Liver (tissue), 3 donors: ENCODE data around the gene MYO18A.

ENCODE experiments used
- EGR1 ChIP-seq, 2 donors: IDR thresholded peaks; 2 replicates each; pipeline ENCODE4 v1.6.1; 2016 to 2018; ENCODE audit warnings: antibody characterized with exemption in 2 of 2, low read depth in 2 of 2
- JUND ChIP-seq, 2 donors: IDR thresholded peaks; 2 replicates each; pipeline ENCODE4 v1.6.1; 2016; ENCODE audit warnings: antibody characterized with exemption in 2 of 2
- RAD21 ChIP-seq, 2 donors: IDR thresholded peaks; 2 replicates each; pipeline ENCODE4 v1.6.1; 2016; ENCODE audit warnings: antibody characterized with exemption in 2 of 2, mild to moderate bottlenecking in 2 of 2
- SP1 ChIP-seq: IDR thresholded peaks from 2 replicates; pipeline ENCODE4 v1.6.1; 2018; ENCODE audit warnings: antibody characterized with exemption, mild to moderate bottlenecking
- TAF1 ChIP-seq: conservative IDR thresholded peaks from 2 replicates; pipeline ENCODE4 v1.6.1; 2016; ENCODE audit warnings: antibody characterized with exemption, mild to moderate bottlenecking
- YY1 ChIP-seq: IDR thresholded peaks from 2 replicates; pipeline ENCODE4 v1.6.1; 2016; ENCODE audit warnings: antibody characterized with exemption, mild to moderate bottlenecking
- TF ChIP-seq, protein P1 (sequence below): fragments of 150-350 bp; IDR thresholded peaks from 2 replicates; pipeline ENCODE4 v1.5.1; 2017; ENCODE audit warnings: improper control_type of control experiment, low read depth, low read length; ENCODE audit not compliant: missing input control
- TF ChIP-seq, protein P2 (sequence below): IDR thresholded peaks from 2 replicates; pipeline ENCODE4 v1.6.1; 2016; ENCODE audit warnings: antibody characterized with exemption
- TF ChIP-seq, protein P3 (sequence below): IDR thresholded peaks from 2 replicates; pipeline ENCODE4 v1.6.1; 2016; ENCODE audit warnings: antibody characterized with exemption
- TF ChIP-seq, protein P4 (sequence below): IDR thresholded peaks from 2 replicates; pipeline ENCODE4 v1.6.1; 2016; ENCODE audit warnings: antibody characterized with exemption, mild to moderate bottlenecking
- TF ChIP-seq, protein P5 (sequence below): IDR thresholded peaks from 2 replicates; pipeline ENCODE4 v1.6.1; 2016; ENCODE audit warnings: antibody characterized with exemption
- donor health status: healthy.
- donor health status: healthy.

DNA sequence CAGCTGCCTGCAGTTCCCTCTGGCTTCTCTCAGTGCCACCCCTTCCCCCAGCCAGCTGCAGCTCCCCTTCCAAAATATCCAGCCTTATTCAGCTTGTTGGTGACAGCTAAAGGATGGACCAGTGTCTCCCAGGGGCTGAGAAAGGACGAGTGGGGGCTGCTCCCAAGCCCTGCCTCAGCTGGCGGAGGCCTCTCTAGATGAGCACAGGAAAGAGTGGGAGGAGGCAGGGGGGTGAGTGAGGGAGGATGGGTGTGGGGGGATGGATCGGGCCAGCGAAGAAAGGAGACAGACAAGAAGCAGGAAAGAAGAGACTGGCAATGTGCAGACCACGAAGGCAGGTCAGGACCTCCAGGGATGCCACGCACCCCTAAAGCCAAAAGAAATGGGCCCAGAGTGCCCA is 119.7 kb downstream of the MYO18A start:
- TF ChIP-seq JUND (IDR thresholded peaks at IDR 0.05) (no peak), YY1 (no peak), SP1 (no peak), RAD21 (IDR thresholded peaks at IDR 0.05) (no peak), TAF1 (no peak), EGR1 (IDR thresholded peaks at IDR 0.05; ENCODE audit: low read depth in 2 of 2) (no peak)
- TF ChIP-seq, protein P1, sequence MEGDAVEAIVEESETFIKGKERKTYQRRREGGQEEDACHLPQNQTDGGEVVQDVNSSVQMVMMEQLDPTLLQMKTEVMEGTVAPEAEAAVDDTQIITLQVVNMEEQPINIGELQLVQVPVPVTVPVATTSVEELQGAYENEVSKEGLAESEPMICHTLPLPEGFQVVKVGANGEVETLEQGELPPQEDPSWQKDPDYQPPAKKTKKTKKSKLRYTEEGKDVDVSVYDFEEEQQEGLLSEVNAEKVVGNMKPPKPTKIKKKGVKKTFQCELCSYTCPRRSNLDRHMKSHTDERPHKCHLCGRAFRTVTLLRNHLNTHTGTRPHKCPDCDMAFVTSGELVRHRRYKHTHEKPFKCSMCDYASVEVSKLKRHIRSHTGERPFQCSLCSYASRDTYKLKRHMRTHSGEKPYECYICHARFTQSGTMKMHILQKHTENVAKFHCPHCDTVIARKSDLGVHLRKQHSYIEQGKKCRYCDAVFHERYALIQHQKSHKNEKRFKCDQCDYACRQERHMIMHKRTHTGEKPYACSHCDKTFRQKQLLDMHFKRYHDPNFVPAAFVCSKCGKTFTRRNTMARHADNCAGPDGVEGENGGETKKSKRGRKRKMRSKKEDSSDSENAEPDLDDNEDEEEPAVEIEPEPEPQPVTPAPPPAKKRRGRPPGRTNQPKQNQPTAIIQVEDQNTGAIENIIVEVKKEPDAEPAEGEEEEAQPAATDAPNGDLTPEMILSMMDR = no peak
- TF ChIP-seq, protein P2, sequence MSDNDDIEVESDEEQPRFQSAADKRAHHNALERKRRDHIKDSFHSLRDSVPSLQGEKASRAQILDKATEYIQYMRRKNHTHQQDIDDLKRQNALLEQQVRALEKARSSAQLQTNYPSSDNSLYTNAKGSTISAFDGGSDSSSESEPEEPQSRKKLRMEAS = no peak
- TF ChIP-seq, protein P3, sequence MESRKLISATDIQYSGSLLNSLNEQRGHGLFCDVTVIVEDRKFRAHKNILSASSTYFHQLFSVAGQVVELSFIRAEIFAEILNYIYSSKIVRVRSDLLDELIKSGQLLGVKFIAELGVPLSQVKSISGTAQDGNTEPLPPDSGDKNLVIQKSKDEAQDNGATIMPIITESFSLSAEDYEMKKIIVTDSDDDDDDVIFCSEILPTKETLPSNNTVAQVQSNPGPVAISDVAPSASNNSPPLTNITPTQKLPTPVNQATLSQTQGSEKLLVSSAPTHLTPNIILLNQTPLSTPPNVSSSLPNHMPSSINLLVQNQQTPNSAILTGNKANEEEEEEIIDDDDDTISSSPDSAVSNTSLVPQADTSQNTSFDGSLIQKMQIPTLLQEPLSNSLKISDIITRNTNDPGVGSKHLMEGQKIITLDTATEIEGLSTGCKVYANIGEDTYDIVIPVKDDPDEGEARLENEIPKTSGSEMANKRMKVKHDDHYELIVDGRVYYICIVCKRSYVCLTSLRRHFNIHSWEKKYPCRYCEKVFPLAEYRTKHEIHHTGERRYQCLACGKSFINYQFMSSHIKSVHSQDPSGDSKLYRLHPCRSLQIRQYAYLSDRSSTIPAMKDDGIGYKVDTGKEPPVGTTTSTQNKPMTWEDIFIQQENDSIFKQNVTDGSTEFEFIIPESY = no peak
- TF ChIP-seq, protein P4, sequence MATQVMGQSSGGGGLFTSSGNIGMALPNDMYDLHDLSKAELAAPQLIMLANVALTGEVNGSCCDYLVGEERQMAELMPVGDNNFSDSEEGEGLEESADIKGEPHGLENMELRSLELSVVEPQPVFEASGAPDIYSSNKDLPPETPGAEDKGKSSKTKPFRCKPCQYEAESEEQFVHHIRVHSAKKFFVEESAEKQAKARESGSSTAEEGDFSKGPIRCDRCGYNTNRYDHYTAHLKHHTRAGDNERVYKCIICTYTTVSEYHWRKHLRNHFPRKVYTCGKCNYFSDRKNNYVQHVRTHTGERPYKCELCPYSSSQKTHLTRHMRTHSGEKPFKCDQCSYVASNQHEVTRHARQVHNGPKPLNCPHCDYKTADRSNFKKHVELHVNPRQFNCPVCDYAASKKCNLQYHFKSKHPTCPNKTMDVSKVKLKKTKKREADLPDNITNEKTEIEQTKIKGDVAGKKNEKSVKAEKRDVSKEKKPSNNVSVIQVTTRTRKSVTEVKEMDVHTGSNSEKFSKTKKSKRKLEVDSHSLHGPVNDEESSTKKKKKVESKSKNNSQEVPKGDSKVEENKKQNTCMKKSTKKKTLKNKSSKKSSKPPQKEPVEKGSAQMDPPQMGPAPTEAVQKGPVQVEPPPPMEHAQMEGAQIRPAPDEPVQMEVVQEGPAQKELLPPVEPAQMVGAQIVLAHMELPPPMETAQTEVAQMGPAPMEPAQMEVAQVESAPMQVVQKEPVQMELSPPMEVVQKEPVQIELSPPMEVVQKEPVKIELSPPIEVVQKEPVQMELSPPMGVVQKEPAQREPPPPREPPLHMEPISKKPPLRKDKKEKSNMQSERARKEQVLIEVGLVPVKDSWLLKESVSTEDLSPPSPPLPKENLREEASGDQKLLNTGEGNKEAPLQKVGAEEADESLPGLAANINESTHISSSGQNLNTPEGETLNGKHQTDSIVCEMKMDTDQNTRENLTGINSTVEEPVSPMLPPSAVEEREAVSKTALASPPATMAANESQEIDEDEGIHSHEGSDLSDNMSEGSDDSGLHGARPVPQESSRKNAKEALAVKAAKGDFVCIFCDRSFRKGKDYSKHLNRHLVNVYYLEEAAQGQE = no peak
- TF ChIP-seq, protein P5, sequence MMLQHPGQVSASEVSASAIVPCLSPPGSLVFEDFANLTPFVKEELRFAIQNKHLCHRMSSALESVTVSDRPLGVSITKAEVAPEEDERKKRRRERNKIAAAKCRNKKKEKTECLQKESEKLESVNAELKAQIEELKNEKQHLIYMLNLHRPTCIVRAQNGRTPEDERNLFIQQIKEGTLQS = no peak
